Measurements from ENCODE around the gene GPC6.

The GPC6 gene

GRCh38 chr13:94080527-94080926 is 853.9 kb downstream of the GPC6 start:
- DNase-seq = no peak

DNA sequence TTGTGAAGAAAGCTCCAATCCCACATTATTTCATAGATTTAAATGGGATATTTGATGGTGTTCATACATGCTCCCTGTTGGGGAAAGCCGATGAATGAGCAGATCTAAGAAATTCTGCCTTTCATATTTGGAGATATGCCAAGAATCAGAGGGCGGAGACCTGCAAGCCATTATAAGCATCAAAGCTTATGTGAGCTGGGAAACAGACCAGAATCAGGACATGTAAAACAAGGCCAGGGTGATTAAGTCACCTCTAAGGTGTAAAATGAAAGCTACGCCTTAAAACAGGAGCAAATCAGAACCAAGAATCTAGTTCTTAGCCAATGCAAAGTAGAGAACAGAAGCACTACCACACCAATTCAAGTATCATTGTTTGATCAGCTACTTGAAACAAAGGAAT is 860.5 kb downstream of the GPC6 start:
- DNase-seq = no peak

GRCh38 chr13:94088742-94089141 is 862.1 kb downstream of the GPC6 start:
- DNase-seq = no peak

- DNase-seq = no peak
Measured at GRCh38 chr13:94090773-94091480, 864.3 kb downstream of the GPC6 start.

DNA sequence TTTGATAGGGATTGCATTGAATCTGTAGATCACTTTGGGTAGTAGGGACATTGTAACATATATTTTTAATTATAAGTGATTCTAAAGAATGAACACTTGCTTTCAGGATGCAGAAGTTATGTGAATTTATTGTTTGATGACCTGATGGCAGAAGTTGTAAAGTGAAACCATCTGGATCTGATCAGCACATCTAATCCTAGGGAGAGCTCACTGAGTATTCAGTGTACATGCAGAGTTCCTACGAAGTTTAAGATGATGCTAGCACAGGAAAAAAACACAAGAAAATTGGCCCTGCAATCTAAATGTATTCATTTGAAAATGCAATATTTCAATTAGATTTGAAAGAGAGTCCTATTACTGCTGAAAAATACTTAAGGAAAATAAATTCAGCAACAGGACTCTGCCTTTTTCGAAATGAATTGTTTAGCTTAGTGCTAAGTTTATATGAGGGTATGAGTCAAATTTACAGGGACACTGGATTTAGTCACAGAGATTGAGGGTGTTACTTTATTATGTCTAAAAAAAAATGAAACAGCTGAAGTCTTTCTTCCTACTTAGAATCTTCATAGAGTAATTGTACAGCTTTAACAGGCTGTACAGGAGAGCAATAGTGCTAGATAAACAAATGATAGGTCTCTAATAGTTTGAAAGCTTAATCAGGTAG is 867.2 kb downstream of the GPC6 start:
- no peak for DNase-seq

DNA sequence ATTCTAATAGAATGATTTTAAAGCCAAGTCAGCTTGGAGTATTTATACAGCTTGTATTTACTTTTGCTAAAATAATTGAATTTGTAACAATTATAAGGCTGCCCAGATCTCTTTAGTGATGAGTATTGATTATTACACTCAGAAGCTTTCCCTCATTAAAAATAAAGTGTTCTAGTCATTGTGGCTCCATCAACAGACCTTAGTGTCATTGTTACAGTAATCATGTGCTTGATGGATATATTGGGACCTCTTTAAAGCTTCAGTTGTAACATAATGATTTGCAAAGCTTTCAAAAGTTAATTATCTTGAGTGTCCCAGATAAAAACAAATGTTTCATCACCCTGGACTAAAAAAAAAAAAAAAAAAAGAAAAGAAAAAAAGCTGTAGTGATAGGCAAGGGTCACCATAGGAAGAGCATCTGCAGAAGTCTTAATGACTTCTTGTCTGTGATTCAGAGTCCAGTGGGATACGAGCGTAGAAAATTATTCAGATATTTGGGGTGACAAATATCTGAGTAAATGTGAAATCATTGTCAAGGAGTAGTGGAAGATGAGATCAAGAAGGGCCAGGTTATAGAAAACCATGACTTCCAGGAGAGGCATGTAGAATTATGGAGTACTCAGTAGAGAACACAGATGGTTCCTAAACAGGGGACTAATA is 883.2 kb downstream of the GPC6 start:
- DNase-seq = no peak

- no peak for DNase-seq
Measured at GRCh38 chr13:94112227-94112626, 885.6 kb downstream of the GPC6 start.

GRCh38 chr13:94112731-94113130 is 886.1 kb downstream of the GPC6 start:
- no peak for DNase-seq

DNA sequence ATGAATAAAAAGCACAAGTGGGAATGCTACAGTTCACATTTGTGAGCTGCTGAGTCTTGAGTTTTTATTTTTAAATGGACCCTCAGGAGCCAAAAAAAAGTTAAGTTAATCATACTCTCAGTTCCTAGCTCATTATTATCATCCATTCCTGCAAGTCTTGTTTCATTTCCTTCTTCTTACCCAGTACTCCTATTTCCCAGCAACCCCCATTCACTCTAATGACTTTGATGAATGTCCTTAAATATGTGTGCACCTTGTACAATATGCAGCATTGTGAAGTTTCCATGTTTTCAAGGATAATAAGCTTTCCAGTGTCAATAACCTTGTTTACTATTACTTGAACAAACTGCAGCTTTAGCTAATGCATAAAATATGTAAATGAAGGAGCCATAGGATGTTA is 886.6 kb downstream of the GPC6 start:
- no peak for DNase-seq

DNA sequence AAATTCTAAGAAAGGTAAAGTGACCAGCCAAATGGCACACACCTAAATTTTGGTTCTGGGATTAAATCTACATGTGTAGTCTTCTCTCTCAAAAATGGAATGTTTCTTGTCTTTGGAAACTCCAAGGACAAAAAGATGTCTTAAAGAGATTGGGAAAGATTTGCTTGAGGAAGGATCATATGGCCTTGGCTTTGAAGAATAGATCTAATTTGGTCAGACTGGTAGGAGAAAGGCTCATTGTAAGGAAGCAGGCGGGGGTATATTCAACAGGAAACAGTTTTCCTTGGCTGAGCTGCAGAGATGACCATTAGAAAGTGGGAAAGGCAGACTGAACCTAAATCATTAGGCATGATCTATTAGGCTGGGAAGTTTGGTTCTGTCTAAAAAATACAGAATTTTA is 887.6 kb downstream of the GPC6 start:
- DNase-seq = no peak

- no peak for DNase-seq
Measured at GRCh38 chr13:94115054-94115453, 888.4 kb downstream of the GPC6 start.

- no peak for DNase-seq
Measured at GRCh38 chr13:94119360-94119936, 892.8 kb downstream of the GPC6 start.

DNA sequence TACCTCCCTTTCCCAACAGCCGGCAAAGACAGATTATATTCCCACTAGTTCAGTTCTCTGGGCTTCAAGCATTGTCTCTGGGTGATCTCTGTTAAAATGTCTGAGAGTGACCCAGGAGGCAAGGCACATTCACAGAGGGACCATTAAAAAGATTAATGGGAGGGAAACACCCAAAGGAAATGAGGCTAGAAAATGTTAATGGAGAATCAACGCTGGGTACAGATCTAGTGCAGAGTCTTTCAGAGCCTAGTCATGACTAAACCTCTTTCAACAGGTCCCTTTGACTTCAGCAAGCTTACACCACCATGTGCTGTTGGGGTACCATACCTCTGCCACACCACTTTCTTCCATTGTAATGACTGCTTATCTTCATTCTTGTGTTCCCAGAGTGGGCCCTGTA is 894.3 kb downstream of the GPC6 start:
- no peak for DNase-seq

DNA sequence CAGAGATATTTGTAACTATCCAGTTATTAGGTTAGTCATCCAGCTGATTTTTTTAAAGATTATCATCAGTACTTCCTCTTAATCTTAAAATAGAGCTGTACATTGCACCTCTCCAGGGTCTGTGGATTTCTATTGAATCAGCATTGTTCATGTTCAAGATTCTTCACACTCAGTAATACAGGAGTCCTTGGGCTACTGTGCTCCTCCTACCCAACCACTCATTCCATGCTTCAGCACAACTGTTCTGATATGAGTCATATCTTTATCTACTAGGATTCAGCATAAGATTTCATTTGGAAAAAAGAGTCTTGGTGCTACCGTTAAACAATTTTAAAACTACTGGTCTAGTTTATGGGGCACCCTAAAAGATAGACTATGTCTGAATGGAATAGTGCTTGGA is 895.1 kb downstream of the GPC6 start:
- no peak for DNase-seq

GRCh38 chr13:94122300-94122915 is 895.8 kb downstream of the GPC6 start:
- DNase-seq = no peak

DNA sequence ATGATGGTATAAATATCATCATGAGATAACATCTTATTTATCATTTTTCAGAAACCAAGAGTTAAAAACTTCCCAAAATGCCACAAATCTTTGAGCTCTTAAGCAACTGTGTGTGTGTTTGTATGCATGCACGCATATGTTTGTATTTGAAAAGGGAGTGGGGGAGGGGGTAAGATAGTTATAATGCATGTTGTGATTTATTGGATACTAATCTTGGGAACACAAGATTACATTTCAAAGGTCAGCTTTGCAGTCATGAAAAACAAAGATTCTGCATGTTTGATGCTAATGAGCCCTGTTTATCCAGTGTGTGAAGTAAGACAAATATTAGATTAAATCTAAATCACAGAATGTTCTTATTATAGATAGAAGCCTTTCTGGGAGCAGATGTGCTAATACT is 897.0 kb downstream of the GPC6 start:
- DNase-seq = no peak

- DNase-seq = no peak
Measured at GRCh38 chr13:94128430-94128829, 901.8 kb downstream of the GPC6 start.

GRCh38 chr13:94129490-94129894 is 902.9 kb downstream of the GPC6 start:
- DNase-seq = peak; percentile 10

DNA sequence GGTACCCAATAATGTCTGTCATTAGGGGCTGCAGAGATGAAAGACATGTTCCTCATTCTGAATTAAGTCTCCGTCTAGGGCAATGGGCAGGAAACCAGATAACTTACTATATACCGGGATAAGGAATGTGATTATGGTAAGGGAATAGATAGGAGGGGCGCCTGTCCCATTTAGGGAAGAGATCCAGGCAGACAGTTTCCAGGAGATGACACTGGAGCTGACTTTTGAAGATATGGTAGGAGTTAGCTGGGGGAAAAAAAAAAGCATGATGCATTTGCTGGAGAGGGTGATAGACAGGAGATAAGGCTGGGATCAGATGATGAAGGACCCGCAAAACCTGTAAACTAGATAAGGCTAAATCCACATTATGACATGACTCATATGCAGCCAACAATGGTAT is 912.2 kb downstream of the GPC6 start:
- no peak for DNase-seq

GRCh38 chr13:94139393-94139995 is 912.9 kb downstream of the GPC6 start:
- DNase-seq = no peak

GRCh38 chr13:94140027-94140426 is 913.4 kb downstream of the GPC6 start:
- DNase-seq = no peak

- DNase-seq = no peak
Measured at GRCh38 chr13:94140511-94140910, 913.9 kb downstream of the GPC6 start.

All from inflammatory macrophage treated with lipopolysaccharide for 4 hours (primary cell).